ENCODE results near the gene NUBP2.
A peak's percentile ranks its signal among the peaks of the same experiment; 100 is the strongest.

Gene NUBP2

GRCh38 chr16:1772908-1773702 is 9.7 kb upstream of the NUBP2 start, which contains the start of gene MRPS34:
MRPS34 (minus strand) TSS chr16:1773134; CDS start chr16:1773119, 15 bp downstream.
- peak; percentile 92 for DNase-seq

GRCh38 chr16:1773703-1774447 is 8.9 kb upstream of the NUBP2 start:
- DNase-seq: peak; percentile 52

GRCh38 chr16:1774448-1774780 is 8.3 kb upstream of the NUBP2 start:
- no peak for DNase-seq

GRCh38 chr16:1775006-1775845 is 7.5 kb upstream of the NUBP2 start:
- no peak for DNase-seq

- no peak for DNase-seq
These were observed 6.7 kb upstream of the NUBP2 start for GRCh38 chr16:1775846-1776671.

- no peak for DNase-seq
These were observed 6.1 kb upstream of the NUBP2 start for GRCh38 chr16:1776672-1776955.

GRCh38 chr16:1776991-1777374 is 5.8 kb upstream of the NUBP2 start:
- no peak for DNase-seq

GRCh38 chr16:1777375-1778199 is 5.2 kb upstream of the NUBP2 start:
- no peak for DNase-seq

GRCh38 chr16:1778200-1779179 is 4.3 kb upstream of the NUBP2 start:
- DNase-seq: no peak

GRCh38 chr16:1779234-1779701 is 3.5 kb upstream of the NUBP2 start:
- no peak for DNase-seq

- DNase-seq: no peak
These were observed 2.8 kb upstream of the NUBP2 start for GRCh38 chr16:1779741-1780676.

- DNase-seq: no peak
These were observed 2.1 kb upstream of the NUBP2 start for GRCh38 chr16:1780677-1781072.

- no peak for DNase-seq
These were observed 1.5 kb upstream of the NUBP2 start for GRCh38 chr16:1781254-1781653.

- DNase-seq: peak; percentile 47
These were observed 877 bp upstream of the NUBP2 start for GRCh38 chr16:1781758-1782407.

- no peak for DNase-seq
These were observed 2.5 kb downstream of the NUBP2 start for GRCh38 chr16:1784977-1785845.

- DNase-seq: no peak
These were observed 3.0 kb downstream of the NUBP2 start for GRCh38 chr16:1785846-1786170.

- no peak for DNase-seq
These were observed 3.7 kb downstream of the NUBP2 start for GRCh38 chr16:1786242-1787055.
